GM12878 (cell line): ENCODE data around the gene FAM83G. TPM values are rescaled to one million over a fixed set of nuclear protein-coding genes. Genes with fewer than 3 reads are reported as not detected.

ENCODE experiments used
- ATF7 ChIP-seq: fragments of 450-650 bp; IDR thresholded peaks from 2 replicates; pipeline ENCODE4 v1.6.1; 2016; ENCODE audit warnings: low read depth, mild to moderate bottlenecking
- MYB ChIP-seq: fragments of 150-350 bp; IDR thresholded peaks from 2 replicates; pipeline ENCODE4 v1.6.1; 2014; ENCODE audit warnings: mild to moderate bottlenecking, low read depth, low read length, borderline replicate concordance
- NFYA ChIP-seq: IDR thresholded peaks from 2 replicates; pipeline ENCODE4 v1.6.1; 2011; ENCODE audit warnings: low read depth, mild to moderate bottlenecking, low read length, improper control_type of control experiment, borderline replicate concordance
- NFYB ChIP-seq: IDR thresholded peaks from 2 replicates; pipeline ENCODE4 v1.6.1; 2011; ENCODE audit warnings: low read depth, mild to moderate bottlenecking, low read length, improper control_type of control experiment, moderate library complexity; ENCODE audit not compliant: insufficient read depth
- PAX8 ChIP-seq: fragments of 450-650 bp; IDR thresholded peaks from 2 replicates; pipeline ENCODE4 v1.6.1; 2017; ENCODE audit warnings: mild to moderate bottlenecking, moderate library complexity
- SIX5 ChIP-seq: IDR thresholded peaks from 2 replicates; pipeline ENCODE4 v1.6.1; 2011; ENCODE audit warnings: mild to moderate bottlenecking, low read depth, low read length, moderate library complexity; ENCODE audit not compliant: severe bottlenecking
- SMC3 ChIP-seq: IDR thresholded peaks from 2 replicates; pipeline ENCODE4 v1.6.1; 2011; ENCODE audit warnings: low read length, improper control_type of control experiment, borderline replicate concordance
- TAF1 ChIP-seq: IDR thresholded peaks from 2 replicates; pipeline ENCODE4 v1.6.1; 2011; ENCODE audit warnings: mild to moderate bottlenecking, low read depth, low read length, borderline replicate concordance
- ZBED1 ChIP-seq: IDR thresholded peaks from 2 replicates; pipeline ENCODE4 v1.6.1; 2016; ENCODE audit warnings: borderline replicate concordance
- polyA plus RNA-seq, 11 experiments: library from polyadenylated mRNA; depleted of rRNA in 4 of 11; unstranded in 6 of 11; stranded (reverse) in 5 of 11; fragments of >200 nt; fragmentation: Nextera tagmentation in 4 of 11; fragmentation: Illumina TruSeq in 1 of 11; extraction: Ambion mirVana in 4 of 11; extraction: Trizol in 1 of 11; gene quantifications; 1 replicate in 1 of 11; 2 replicates in 10 of 11; pipeline versions ENCODE4 v1.2.1 to v1.2.3, GENCODE V29; 2011 to 2016; ENCODE audit warnings: inconsistent platforms in 2 of 11, missing spikeins in 2 of 11, low read depth in 1 of 11
- total RNA-seq, 4 experiments: library from RNA; depleted of rRNA in 3 of 4; stranded (reverse); fragments of >200 nt in 3 of 4; fragmentation: Illumina TruSeq in 1 of 4; extraction: Trizol in 1 of 4; gene quantifications; 2 replicates each; pipeline versions ENCODE4 v1.2.1 to v1.2.3, GENCODE V29; 2013 to 2021
- TF ChIP-seq, protein P1 (sequence below): fragments of 450-650 bp; IDR thresholded peaks from 2 replicates; pipeline ENCODE4 v1.6.1; 2017; ENCODE audit warnings: mild to moderate bottlenecking
- TF ChIP-seq, protein P2 (sequence below): fragments of 450-650 bp; IDR thresholded peaks from 2 replicates; pipeline ENCODE4 v1.6.1; 2018; ENCODE audit warnings: mild to moderate bottlenecking, low read depth, moderate library complexity; ENCODE audit not compliant: partially characterized antibody
- TF ChIP-seq, protein P3 (sequence below): fragments of 450-650 bp; IDR thresholded peaks from 2 replicates; pipeline ENCODE4 v1.6.1; 2017; ENCODE audit warnings: mild to moderate bottlenecking, moderate library complexity
- TF ChIP-seq, protein P4 (sequence below): IDR thresholded peaks from 2 replicates; pipeline ENCODE4 v1.6.1; 2011; ENCODE audit warnings: borderline replicate concordance, low read depth, mild to moderate bottlenecking, moderate library complexity, mixed read lengths, low read length; ENCODE audit not compliant: insufficient read depth; ENCODE audit errors: extremely low read length

The FAM83G gene
- total and polyA plus RNA-seq, 10 of the 15 experiments (the other 5 are each of a cell fraction or from before 2014, with no cell fraction given), result 0.03 to 16.7 (median 6.5) TPM

DNA sequence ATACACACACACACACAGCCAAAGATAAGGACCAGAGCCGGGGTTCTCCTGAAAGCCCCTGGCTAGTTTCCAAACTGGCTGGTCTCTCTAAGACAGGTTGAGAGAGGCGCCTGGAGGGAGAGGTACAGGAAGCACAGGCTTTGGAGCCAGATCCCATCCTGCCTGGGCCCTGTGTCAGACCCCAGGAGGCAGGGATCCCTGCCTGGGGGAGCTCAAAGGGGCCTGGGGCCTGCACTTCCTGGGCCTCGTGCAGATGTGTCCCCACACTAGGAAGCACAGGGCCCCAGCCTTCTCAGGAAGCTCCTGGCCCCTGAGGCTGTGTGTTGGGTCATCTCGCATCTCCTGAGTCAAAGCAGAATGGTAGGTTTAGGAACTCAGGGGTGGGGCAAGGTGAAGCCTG lies 36.6 kb downstream of the FAM83G start (continued):
- TF ChIP-seq, protein P1, sequence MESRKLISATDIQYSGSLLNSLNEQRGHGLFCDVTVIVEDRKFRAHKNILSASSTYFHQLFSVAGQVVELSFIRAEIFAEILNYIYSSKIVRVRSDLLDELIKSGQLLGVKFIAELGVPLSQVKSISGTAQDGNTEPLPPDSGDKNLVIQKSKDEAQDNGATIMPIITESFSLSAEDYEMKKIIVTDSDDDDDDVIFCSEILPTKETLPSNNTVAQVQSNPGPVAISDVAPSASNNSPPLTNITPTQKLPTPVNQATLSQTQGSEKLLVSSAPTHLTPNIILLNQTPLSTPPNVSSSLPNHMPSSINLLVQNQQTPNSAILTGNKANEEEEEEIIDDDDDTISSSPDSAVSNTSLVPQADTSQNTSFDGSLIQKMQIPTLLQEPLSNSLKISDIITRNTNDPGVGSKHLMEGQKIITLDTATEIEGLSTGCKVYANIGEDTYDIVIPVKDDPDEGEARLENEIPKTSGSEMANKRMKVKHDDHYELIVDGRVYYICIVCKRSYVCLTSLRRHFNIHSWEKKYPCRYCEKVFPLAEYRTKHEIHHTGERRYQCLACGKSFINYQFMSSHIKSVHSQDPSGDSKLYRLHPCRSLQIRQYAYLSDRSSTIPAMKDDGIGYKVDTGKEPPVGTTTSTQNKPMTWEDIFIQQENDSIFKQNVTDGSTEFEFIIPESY, result no peak
- no peak for TF ChIP-seq SMC3
- TF ChIP-seq, protein P2, sequence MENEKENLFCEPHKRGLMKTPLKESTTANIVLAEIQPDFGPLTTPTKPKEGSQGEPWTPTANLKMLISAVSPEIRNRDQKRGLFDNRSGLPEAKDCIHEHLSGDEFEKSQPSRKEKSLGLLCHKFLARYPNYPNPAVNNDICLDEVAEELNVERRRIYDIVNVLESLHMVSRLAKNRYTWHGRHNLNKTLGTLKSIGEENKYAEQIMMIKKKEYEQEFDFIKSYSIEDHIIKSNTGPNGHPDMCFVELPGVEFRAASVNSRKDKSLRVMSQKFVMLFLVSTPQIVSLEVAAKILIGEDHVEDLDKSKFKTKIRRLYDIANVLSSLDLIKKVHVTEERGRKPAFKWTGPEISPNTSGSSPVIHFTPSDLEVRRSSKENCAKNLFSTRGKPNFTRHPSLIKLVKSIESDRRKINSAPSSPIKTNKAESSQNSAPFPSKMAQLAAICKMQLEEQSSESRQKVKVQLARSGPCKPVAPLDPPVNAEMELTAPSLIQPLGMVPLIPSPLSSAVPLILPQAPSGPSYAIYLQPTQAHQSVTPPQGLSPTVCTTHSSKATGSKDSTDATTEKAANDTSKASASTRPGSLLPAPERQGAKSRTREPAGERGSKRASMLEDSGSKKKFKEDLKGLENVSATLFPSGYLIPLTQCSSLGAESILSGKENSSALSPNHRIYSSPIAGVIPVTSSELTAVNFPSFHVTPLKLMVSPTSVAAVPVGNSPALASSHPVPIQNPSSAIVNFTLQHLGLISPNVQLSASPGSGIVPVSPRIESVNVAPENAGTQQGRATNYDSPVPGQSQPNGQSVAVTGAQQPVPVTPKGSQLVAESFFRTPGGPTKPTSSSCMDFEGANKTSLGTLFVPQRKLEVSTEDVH, result no peak
- TF ChIP-seq NFYA, result no peak
- no peak for TF ChIP-seq MYB
- TF ChIP-seq ATF7, result no peak
- TF ChIP-seq NFYB, result no peak
- no peak for TF ChIP-seq SIX5
- TF ChIP-seq, protein P3, sequence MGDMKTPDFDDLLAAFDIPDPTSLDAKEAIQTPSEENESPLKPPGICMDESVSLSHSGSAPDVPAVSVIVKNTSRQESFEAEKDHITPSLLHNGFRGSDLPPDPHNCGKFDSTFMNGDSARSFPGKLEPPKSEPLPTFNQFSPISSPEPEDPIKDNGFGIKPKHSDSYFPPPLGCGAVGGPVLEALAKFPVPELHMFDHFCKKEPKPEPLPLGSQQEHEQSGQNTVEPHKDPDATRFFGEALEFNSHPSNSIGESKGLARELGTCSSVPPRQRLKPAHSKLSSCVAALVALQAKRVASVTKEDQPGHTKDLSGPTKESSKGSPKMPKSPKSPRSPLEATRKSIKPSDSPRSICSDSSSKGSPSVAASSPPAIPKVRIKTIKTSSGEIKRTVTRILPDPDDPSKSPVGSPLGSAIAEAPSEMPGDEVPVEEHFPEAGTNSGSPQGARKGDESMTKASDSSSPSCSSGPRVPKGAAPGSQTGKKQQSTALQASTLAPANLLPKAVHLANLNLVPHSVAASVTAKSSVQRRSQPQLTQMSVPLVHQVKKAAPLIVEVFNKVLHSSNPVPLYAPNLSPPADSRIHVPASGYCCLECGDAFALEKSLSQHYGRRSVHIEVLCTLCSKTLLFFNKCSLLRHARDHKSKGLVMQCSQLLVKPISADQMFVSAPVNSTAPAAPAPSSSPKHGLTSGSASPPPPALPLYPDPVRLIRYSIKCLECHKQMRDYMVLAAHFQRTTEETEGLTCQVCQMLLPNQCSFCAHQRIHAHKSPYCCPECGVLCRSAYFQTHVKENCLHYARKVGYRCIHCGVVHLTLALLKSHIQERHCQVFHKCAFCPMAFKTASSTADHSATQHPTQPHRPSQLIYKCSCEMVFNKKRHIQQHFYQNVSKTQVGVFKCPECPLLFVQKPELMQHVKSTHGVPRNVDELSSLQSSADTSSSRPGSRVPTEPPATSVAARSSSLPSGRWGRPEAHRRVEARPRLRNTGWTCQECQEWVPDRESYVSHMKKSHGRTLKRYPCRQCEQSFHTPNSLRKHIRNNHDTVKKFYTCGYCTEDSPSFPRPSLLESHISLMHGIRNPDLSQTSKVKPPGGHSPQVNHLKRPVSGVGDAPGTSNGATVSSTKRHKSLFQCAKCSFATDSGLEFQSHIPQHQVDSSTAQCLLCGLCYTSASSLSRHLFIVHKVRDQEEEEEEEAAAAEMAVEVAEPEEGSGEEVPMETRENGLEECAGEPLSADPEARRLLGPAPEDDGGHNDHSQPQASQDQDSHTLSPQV, result no peak
- TF ChIP-seq, protein P4, sequence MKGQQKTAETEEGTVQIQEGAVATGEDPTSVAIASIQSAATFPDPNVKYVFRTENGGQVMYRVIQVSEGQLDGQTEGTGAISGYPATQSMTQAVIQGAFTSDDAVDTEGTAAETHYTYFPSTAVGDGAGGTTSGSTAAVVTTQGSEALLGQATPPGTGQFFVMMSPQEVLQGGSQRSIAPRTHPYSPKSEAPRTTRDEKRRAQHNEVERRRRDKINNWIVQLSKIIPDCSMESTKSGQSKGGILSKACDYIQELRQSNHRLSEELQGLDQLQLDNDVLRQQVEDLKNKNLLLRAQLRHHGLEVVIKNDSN, result no peak
- TF ChIP-seq PAX8, result no peak
- TF ChIP-seq TAF1, result no peak
- TF ChIP-seq ZBED1, result no peak
